D721Med (cell line): ENCODE data around the gene SKAP2.

Experiments
- DNase-seq: peaks from one replicate; pipeline ENCODE4 v3.0.0; 2011; ENCODE audit warnings: low spot score; ENCODE audit not compliant: insufficient read length
- FAIRE-seq: peaks from 2 replicates; lab custom pipeline; 2011; peaks lifted over from hg19 to GRCh38; lab: Jason Lieb, UNC
- TF ChIP-seq, protein P1 (sequence below): IDR thresholded peaks from 2 replicates; pipeline ENCODE4 v1.5.1; 2012; ENCODE audit warnings: mild to moderate bottlenecking, control low read depth; ENCODE audit not compliant: insufficient read depth; ENCODE audit errors: missing control alignments

SKAP2 gene

DNA sequence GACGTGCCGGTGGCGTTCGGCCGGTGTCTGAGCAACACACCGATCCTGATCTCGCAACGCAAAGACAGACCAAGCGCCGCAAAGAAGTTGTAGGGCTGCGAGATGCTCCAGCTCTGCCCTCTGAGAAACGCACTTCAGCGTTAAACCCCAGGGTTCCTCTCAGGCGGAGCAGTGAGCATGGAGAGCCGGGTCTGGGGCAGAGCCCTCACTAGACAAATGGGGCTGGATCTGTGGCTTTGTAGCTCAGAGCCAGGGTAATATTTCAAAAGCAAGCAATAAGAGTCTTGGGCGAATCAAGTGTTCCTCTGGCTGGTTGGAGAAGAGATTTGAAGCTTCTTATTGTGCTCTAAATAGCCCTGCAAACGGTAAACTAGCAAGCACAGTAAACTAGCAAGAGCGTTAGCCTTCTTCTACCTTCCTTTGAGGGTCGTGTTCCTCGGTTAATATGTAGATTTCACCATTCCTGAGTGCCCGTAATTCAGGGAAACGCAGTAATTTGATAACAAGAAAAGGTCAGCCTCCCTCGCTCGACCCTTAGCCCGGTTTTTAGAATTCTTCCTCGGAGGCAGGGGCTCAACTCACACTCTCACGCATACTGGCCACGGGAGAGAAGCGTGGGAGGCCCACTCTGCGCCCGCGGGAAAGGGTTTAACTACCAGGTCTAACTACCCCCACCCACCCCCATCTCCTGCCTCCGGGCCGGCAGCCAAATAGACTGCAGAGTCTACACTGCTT, 6.7 kb downstream of the SKAP2 start:
- TF ChIP-seq, protein P1, sequence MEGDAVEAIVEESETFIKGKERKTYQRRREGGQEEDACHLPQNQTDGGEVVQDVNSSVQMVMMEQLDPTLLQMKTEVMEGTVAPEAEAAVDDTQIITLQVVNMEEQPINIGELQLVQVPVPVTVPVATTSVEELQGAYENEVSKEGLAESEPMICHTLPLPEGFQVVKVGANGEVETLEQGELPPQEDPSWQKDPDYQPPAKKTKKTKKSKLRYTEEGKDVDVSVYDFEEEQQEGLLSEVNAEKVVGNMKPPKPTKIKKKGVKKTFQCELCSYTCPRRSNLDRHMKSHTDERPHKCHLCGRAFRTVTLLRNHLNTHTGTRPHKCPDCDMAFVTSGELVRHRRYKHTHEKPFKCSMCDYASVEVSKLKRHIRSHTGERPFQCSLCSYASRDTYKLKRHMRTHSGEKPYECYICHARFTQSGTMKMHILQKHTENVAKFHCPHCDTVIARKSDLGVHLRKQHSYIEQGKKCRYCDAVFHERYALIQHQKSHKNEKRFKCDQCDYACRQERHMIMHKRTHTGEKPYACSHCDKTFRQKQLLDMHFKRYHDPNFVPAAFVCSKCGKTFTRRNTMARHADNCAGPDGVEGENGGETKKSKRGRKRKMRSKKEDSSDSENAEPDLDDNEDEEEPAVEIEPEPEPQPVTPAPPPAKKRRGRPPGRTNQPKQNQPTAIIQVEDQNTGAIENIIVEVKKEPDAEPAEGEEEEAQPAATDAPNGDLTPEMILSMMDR, result no peak
- FAIRE-seq (no peak), DNase-seq (no peak)

DNA sequence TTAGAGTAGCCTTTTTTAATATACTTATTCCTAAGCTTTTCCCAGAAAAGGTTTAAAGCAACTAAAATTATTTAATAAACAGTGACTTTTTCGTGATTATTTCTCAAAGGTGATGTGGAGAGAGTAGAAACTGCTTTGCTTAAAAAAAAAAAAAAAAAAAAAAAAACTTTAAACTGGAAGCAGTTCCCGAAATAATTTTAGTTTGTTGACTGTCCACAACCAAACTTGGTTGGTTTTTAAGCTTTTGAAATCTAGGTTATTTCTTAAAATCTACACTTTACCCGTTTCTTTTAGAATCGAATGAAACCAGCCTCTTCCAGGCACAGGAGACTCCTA, 7.3 kb downstream of the SKAP2 start:
- TF ChIP-seq, protein P1, result no peak
- no peak for DNase-seq
- FAIRE-seq, result no peak

DNA sequence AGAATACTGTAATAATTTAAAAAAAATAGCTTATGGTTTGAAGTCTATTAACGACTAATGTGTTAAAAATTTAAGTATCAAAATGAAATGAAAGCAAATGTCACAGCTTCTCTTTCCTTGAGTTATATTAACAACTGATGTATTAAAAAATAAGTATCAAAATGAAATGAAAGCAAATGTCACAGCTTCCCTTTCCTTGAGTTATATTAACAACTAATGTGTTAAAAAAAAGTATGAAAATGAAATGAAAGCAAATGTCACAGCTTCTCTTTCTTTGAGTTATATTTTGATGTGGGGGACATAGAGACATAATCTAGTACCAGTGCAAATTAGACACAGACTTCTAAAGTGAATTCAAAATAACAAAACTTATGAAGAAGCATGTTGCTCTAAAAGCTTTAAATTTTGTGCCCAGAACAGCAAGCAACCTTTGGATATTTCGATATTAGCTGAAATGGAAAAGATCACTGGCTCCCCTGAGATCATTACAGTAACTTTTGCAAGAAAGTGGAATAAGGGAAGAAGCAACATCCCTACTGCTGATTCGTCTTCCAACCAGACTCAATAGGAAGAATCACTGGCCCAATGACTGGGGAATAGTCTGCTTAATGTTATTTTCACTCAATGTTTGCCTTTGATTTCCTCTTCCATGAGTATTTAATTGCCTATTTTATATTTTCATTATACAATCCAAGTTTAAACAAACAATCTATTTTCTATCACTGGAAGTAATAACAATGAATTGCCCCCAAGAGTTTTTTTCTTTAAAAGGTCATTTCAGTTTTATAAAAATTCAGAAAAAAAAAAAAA, 8.0 kb downstream of the SKAP2 start:
- TF ChIP-seq, protein P1, result no peak
- FAIRE-seq (no peak), DNase-seq (no peak)

DNA sequence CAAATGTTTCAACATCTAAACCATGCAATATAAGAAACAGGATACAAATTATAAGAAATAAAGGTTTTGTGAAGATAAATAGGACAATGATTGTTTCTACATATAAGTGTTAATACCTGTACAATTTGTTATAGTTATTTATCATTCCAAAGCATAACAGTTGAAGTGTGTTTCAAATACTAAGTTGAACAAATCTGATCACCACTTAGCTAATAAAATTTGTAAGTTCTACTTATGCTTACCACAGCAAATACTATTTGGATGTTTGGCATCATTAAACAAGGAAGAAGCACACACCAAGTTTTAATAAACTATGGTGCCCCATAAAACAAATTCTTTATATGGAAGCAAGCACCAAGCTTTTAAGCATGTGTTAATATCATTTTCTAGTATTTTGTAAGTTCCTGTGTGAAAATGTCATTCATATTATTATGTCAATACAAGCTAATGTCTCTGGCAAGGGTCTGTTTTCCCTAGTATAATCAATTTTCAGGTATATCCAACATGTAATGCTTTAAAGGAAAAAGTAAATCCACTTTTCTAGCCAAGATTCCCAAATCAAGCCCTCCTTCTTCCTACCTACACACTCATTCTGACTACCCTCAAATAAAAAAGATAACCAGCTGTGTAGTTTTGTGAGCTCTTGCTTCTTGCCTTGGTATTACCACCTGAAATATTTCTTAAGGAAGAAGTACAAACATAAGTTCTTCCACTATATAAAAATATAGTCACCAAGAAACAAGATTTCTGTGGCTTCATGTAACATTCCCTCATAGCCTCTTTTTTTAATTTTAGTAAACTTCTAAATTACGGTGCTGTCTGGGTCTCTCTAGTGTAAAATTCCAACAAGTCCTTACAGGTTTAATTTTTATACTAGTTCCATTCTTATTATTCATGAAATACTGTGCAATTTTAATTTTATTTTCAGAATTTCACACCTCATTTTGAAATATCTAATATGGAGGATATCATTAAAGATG, 9.2 kb downstream of the SKAP2 start:
- TF ChIP-seq, protein P1, result no peak

DNA sequence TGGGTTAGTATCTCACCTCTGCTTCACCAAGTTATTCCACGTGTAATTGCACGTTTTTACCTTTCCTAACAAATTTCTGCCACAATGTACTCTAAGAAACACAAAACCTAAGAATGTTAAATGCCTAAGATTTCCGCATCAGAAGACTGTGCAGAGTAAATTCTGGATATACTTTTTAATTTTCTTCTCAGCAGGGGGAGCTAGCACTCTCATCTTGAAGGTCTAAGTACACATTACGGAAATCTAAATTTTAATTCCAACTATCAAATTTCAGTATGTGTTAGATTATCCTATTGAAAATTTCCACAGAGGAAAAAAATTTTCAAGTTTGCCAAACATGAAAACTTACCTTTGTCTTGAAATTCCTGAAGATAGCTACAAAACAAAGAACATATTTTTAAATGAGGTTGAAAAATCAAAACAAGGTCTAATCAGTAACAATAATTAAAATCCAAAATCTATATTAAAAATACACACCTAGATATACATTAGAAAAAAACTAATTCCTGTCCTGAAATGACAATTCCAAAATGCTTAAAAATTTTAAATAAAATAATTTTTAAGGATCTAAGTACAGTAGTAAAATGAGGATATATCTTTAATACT, 10.5 kb downstream of the SKAP2 start:
- DNase-seq, result no peak
- no peak for FAIRE-seq
- TF ChIP-seq, protein P1, result peak; percentile 49

More for the DNA sequence above, 9.2 kb downstream of the SKAP2 start:
- DNase-seq (no peak), FAIRE-seq (no peak)

DNA sequence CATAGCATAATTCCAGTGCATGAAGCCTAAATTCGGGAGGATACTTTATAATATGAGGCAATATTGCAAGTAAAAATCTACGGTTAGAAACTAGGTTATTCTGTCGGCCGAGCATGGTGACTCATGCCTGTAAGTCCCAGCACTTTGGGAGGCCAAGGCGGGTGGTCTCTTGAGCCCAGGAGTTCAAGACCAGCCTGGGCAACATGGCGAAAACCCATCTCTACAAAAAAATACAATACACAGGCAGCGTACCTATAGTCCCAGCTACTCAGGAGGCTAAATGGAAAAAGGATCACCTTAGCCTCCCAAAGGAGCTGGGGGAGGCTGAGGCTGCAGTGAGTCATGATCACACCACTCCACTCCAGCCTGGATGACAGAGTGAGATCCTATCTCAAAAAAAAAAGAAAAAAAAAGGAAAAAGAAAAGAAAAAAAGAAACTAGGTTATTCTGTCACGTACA, 14.2 kb downstream of the SKAP2 start:
- TF ChIP-seq, protein P1, result no peak
- DNase-seq (no peak), FAIRE-seq (no peak)
